ENCODE data around the gene TBX21.
"Not testable (repeated sequence)": the region's sequence is repeated elsewhere in the genome, so short reads cannot be mapped to it uniquely, and the experiment has no call there.

Gene TBX21

DNA sequence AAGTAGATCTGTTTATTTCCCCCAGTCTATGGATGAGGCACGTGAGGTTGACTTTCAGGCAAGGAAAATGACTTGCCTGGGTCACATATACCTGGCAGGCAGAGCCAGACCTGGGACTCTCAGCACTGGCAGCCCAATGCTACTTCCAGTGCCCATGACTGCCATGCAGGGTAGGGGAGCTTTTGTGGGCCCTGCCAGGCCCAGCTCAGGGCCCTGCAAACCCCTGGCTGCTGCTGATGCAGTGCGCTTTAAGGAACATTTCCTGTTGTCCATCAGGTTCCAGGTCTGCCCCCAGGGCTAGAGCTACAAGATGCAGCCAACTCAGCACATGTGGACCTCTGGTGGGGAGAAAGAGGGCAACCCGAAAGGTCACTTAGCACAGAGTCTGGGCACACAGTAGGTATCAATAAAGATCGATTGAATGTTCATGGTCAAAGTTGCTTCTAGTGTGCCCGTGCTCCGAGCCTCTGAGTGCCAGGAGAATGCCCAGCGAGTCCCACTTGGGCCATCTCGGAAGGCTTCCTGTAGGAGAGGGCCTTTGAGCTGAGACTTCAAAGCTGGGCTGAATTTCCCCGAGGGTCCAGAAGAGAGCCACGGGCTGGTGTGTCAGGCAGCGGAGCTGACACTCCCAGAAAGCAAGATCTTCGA lies 513 bp upstream of the TBX21 start:
- DNase-seq = peak; percentile 5

GRCh38 chr17:47733674-47734410 lies 806 bp downstream of the TBX21 start:
- DNase-seq = peak; percentile 29

DNA sequence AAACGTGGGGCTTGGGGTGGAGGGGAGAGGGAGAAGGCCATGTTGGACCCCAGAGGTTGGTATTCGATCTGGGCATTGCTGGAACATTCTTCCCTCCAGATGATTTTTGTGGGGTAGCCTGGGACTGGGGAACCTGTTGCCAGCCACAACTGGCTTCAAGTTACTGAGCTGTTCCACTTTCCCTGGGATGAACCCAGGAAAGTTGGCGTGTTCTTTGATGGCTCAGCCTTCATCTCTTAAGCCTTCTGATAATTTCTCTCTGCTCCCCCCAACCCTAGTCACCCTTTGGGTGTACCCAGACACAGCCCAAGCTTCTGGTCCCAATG lies 2.1 kb downstream of the TBX21 start:
- no peak for DNase-seq

GRCh38 chr17:47735536-47736011 lies 2.5 kb downstream of the TBX21 start:
- DNase-seq = peak; percentile 17

DNA sequence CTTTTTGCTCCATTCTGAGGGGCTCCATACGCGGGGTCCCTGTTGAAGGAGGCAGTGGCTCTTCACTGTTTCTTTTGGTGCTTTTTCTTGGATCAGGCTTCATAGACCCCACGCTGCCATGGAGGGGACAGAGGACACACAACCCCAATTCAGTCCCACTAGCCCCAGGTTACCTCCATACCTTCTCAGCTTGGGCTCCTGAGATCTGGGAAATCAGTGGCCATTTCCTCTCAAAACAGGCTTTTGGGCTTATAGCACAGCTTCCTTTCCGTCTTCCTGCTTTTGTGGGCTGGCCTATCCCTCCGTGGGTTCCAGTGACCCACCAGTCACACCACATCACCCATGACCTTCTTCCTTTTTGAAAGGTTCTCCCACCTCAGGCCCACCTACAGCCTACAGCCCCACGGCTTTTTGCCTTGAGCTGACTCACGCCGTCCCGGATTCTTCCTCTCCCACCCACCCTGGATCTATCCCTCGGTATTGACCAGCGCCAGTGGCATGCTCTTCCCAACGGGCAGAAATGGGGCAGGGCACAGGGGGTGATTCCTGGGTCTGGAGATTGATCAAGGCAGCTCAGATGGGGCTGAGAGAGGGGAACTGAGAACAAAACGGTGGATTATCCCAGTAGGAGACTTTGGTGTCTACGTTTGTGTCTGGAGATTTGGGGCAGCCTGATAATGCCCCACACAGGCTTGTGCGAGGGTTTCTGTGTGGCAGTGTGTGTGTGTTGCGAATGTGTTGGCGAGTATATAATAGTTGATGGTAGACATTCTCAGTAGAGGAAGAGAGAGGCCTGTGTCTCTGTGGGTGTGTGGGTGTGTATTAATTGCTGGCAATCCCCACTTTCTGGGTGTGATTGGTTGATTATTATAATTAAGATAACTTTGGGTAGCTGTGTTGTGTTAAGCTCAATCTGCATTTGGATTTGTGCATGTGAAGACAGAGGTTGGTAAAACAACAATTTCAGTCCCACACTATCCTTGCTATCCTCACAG lies 3.8 kb downstream of the TBX21 start:
- no peak for DNase-seq

- DNase-seq = no peak
Observed at GRCh38 chr17:47738178-47738577, 5.1 kb downstream of the TBX21 start.

- no peak for DNase-seq
Observed at GRCh38 chr17:47739150-47739549, 6.1 kb downstream of the TBX21 start.

GRCh38 chr17:47739945-47740344 lies 6.9 kb downstream of the TBX21 start:
- not testable (repeated sequence) for DNase-seq

GRCh38 chr17:47741109-47741792 lies 8.2 kb downstream of the TBX21 start:
- no peak for DNase-seq

DNA sequence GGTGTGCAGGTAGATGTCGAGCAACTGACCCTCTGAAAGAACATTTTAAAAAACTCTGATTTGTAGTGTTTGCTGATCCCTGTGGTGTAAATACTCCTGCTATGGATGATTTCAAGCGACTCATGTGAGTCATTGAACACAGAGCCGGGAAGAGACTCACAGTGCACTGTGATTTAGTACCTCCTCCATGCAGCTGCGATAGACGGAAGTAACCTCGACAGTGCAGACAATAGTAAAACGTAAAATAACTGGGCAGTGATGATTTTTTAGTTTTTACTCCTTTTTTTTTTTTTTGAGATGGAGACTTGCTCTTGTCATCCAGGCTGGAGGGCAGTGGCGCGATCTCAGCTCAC lies 8.7 kb downstream of the TBX21 start:
- DNase-seq = no peak

GRCh38 chr17:47742319-47743181 lies 9.5 kb downstream of the TBX21 start:
- peak; percentile 53 for DNase-seq

- DNase-seq = no peak
Observed at GRCh38 chr17:47744168-47745036, 11.4 kb downstream of the TBX21 start.

DNA sequence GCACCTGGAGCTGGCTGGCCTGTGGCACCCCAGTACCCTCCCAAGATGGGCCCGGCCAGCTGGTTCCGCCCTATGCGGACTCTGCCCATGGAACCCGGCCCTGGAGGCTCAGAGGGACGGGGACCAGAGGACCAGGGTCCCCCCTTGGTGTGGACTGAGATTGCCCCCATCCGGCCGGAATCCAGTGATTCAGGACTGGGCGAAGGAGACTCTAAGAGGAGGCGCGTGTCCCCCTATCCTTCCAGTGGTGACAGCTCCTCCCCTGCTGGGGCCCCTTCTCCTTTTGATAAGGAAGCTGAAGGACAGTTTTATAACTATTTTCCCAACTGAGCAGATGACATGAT lies 12.0 kb downstream of the TBX21 start:
- no peak for DNase-seq

DNA sequence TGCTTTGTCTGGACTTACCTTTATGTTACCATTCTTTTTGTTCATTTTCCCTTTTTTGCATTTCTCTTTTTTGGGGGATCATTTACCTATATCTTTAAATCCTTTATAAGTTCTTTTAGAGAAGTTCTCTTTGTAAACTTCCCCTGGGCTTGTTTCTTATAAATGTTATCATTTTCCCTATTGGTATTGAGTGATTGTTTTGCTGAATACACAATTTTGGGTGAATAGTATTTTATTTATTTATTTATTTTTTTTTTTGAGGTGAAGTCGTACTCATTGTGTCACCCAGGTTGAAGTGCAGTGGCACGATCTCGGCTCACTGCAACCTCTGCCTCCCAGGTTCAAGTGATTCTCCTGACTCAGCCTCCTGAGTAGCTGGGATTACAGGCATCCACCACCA lies 18.4 kb downstream of the TBX21 start:
- DNase-seq = no peak

DNA sequence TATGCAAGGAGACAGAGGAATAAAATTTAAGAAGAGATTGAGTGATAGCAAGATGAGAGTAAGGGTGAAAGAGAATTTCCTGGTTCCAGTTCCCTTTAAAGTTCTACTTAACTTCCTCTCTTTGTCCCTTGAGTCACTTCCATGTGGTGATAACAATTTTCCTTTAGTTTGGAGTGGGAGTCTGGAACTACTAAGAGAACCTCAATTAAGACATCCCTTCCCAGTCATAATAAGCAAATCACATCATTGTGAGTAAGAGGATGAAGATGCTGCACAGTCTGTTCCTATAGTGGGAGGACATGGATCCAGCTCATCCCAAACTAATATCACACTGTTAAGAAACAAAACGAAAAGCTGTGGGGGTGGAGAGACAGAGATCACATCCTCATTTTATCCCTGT lies 24.4 kb downstream of the TBX21 start:
- no peak for DNase-seq

GRCh38 chr17:47760409-47761140 lies 27.5 kb downstream of the TBX21 start:
- no peak for DNase-seq

DNA sequence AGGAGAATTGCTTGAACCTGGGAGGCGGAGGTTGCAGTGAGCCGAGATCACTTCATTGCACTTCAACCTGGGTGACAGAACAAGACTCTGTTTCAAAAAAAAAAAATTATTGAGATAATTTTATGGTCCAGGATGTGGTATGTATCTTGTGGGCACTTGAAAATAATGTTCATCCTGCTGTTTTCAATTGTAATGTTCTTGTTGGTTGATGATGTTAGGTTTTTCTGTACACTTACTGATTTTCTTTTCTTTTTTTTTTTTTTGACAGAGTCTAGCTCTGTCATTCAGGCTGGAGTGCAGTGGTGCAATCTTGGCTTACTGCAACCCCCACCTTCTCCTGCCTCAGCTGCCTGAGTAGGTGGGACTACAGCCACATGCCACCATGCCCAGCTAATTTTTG lies 29.7 kb downstream of the TBX21 start:
- no peak for DNase-seq

DNA sequence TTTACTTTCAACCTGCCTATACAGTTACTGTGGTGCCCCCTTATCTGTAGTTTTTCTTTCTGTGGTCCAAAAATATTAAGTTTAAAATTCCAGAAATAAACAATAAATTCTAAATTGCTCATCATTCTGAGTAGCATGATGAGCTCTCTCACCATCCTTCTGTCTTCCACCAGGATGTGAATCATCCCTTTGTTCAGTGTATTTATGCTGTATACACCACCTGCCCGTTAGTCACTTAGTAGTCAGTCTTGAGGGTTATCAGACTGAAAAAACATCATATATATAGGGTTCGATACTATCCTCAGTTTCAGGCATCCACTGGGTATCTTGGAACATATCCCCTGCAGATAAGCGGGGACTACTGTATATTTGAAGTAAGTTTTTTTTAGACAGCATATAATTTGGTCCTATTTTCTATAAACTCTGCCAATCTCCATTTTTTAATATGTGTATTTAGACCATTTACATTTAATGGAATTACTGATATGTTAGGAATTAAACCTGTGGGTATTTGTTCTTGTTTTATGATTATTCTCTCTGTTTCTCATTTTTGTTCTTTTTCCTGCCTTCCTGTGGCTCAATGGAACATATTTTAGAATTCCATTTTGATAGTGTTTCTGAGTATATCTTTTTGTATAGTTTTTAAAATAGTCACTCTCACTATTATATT lies 31.0 kb downstream of the TBX21 start:
- DNase-seq = no peak

DNA sequence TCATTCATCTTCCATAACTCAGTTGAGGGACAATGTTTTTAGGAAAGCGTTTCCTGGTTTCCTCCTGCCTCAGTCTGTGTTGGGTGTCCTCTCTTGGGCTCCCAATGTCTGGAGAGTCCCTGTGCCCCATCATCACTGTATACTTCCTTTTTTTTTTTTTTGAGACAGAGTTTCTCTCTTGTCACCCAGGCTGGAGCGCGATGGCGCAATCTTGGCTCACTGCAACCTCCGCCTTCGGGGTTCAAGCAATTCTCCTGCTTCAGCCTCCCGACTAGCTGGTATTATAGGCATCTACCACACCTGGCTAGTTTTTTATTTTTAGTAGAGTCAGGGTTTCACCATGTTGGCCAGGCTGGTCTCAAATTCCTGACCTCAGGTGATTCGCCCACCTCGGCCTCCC lies 40.6 kb downstream of the TBX21 start:
- DNase-seq = not testable (repeated sequence)

DNA sequence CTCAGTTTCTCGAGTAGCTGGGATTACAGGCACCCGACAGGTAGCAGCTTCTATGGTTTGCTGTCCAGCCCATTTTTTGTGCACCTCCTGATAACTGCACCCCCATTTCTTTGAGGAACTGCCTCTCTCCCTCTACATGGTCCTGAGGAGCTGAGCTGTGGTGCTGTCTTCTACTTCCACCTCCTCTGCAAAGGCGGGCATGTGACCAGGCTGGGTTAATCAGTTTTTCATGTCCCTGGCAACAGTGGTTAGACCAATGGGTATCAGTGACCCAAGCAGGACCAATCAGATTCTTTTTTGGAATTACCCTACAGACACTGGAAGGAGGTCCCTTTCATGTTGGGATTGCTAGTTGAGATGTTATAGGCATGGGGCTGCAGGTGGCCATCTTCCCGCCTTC lies 41.3 kb downstream of the TBX21 start:
- DNase-seq = no peak
